Non-pigmented ciliary epithelial cell (primary cell): ENCODE data around the gene ZNF57.
"Not testable (repeated sequence)": the region's sequence is repeated elsewhere in the genome, so short reads cannot be mapped to it uniquely, and the experiment has no call there.

Experiments used
- DNase-seq: peaks from one replicate; pipeline ENCODE4 v3.0.0-alpha.2; 2010; ENCODE audit warnings: low read depth

The ZNF57 gene

GRCh38 chr19:2900296-2901252 lies at the start of gene ZNF57:
ZNF57 (plus strand) TSS chr19:2900928; CDS start chr19:2901046, 118 bp downstream.
- DNase-seq = peak; percentile 94

GRCh38 chr19:2852598-2852997 lies 48.1 kb upstream of the ZNF57 start:
- DNase-seq = no peak

GRCh38 chr19:2853015-2853606 lies 47.6 kb upstream of the ZNF57 start:
- no peak for DNase-seq

GRCh38 chr19:2854849-2855248 lies 45.9 kb upstream of the ZNF57 start:
- no peak for DNase-seq

GRCh38 chr19:2856457-2857050 lies 44.2 kb upstream of the ZNF57 start:
- no peak for DNase-seq

- no peak for DNase-seq
These were observed 41.9 kb upstream of the ZNF57 start for GRCh38 chr19:2858864-2859263.

GRCh38 chr19:2863816-2864215 lies 36.9 kb upstream of the ZNF57 start:
- DNase-seq = no peak

- DNase-seq = no peak
These were observed 35.2 kb upstream of the ZNF57 start for GRCh38 chr19:2865334-2866100.

GRCh38 chr19:2866495-2867024 lies 34.2 kb upstream of the ZNF57 start:
- DNase-seq = no peak

GRCh38 chr19:2867025-2867991 lies 33.4 kb upstream of the ZNF57 start, which contains the start of gene ZNF556:
ZNF556 (plus strand) TSS chr19:2867335; CDS start chr19:2867422, 87 bp downstream.
- DNase-seq = no peak

- no peak for DNase-seq
These were observed 31.1 kb upstream of the ZNF57 start for GRCh38 chr19:2869618-2870017.

GRCh38 chr19:2872175-2872574 lies 28.6 kb upstream of the ZNF57 start:
- DNase-seq = not testable (repeated sequence)

GRCh38 chr19:2877398-2878331 lies 23.1 kb upstream of the ZNF57 start:
- DNase-seq = no peak

GRCh38 chr19:2883686-2884439 lies 16.9 kb upstream of the ZNF57 start:
- no peak for DNase-seq

- DNase-seq = no peak
These were observed 15.0 kb upstream of the ZNF57 start for GRCh38 chr19:2885736-2886135.

GRCh38 chr19:2887391-2887914 lies 13.3 kb upstream of the ZNF57 start:
- peak; percentile 31 for DNase-seq

- no peak for DNase-seq
These were observed 11.9 kb upstream of the ZNF57 start for GRCh38 chr19:2888731-2889224.

GRCh38 chr19:2890531-2890930 lies 10.2 kb upstream of the ZNF57 start:
- not testable (repeated sequence) for DNase-seq
